ENCODE results near the gene ANKRD26.
"Not testable (repeated sequence)": the region's sequence is repeated elsewhere in the genome, so short reads cannot be mapped to it uniquely, and the experiment has no call there.

ANKRD26 gene

DNA sequence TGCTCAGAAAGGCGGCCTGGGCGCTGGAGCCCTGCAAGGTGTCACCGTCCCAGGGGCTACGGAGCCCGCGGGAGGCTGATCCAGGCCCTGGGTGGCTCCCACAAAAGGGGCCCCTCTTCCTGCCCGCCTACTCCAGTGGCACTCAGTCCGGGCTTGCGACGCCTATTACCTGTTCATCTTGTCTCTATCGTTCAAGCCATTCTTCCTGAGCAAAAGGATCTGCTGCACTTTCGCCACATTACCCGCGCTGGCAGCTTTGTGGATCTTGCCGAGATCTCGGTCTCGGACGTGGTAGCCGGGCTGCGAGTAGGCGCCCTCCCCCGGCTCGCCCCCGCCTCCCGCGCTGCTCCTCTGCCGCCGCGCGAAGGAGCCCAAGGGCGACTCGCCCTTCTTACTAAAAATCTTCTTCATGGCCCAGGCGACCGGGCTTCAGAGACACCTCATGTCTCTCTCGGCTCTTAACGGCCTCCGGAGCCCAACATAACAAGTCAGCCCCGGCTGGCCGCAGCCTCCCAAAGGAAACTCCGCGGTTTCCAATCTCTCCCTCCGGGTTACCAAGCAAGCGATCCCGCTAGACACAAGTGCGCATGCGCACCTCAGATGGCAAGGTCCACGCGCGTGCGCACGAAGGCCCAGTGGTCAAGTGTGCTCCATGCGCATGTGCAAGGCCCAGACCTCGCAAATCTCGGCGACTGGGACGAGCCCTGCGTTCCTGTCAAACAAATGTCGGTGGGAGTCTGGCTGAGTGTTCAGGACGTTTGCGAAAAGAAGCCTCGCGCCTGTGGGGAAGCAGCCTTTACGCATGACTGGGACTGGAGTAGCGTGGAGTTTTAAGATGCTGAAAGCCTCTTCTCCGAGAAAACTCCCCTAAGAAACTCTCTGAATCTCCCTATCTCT lies at the start of gene ANKRD26:
TSS of gene ANKRD26 (minus strand) at position 579 of the 897 bp plus-strand sequence. CDS start at position 411, 168 bp downstream.
- peak; percentile 92 for DNase-seq (ENCODE audit: low spot score)

DNA sequence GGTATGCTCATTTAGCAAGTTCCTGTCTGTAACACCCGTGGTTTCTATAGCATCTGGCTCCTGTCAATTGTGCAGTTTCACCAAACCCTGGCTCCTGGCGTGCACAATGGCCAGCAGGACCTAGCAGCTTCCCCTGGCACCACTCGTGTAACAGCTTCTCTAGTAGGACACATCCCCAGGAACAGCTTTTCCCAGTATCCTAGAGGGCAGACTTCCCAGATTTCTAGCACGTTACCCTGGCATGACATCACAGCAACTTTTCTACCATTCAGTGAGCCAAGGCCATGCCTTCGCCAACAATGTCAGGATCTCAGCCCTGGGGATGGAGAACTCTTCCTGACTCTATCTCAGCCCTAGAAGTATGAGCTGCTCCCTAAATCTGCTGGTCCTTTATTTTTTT lies 47.4 kb upstream of the ANKRD26 start:
- no peak for DNase-seq (ENCODE audit: low spot score)

DNA sequence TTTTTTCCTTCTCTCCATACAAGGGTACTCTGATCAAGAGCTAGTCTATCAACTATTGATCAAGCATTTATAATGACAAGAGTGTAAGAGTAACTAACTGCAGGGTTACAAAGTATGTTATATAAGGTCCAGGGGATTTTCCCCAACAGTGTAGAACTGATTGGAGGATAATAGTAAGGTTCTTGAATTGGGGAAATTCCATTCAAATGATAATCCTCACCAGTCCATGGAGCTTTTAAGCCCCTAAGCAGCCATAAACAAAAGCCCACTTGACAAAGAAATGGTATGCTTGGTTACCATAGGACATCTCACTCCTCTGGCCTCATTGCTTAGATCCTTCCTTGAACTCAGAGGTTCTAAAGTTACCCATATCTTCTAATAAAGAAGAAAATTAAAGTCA lies 45.6 kb upstream of the ANKRD26 start:
- DNase-seq (ENCODE audit: low spot score) = no peak

DNA sequence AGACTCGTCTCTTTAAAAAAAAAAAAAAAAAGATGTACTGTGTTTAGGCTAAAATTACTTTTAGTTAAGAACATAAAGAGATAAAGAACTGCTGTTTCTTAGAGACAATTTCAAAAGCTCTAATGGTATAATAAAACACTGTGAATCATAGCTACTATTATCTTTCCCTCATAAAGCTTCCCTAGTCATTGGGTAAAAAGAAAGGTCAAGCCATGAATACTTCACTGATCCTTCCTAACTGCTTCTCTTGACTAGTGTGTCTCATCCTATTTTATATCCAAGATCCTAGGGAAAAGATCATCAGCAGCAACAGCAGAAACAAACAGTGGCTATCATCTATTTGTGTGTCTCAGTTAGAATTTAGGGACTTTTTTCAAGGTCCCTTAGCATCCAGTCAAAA lies 43.4 kb upstream of the ANKRD26 start:
- DNase-seq (ENCODE audit: low spot score) = peak; percentile 24

GRCh38 chr10:27138277-27138676 lies 38.0 kb upstream of the ANKRD26 start:
- no peak for DNase-seq (ENCODE audit: low spot score)

- no peak for DNase-seq (ENCODE audit: low spot score)
Observed at GRCh38 chr10:27134371-27134770, 34.1 kb upstream of the ANKRD26 start.

DNA sequence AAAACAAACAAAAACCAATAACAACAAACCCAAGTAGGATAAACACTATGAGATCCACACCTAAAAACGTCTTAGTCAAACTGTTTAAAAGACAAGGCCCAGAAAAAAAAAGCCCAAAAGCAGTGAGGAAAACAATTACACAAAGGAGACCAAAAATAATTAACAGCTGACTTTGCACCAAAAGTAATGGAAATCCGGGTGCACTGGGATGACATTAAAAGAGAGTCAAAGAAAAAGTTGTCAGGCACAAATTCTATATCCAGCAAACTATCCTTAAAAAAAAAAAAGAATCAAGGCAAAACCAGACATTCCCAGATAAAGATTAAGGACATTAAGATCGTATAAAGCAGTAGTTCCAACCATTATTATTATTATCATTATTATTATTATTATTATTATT lies 7.9 kb upstream of the ANKRD26 start:
- no peak for DNase-seq (ENCODE audit: low spot score)

DNA sequence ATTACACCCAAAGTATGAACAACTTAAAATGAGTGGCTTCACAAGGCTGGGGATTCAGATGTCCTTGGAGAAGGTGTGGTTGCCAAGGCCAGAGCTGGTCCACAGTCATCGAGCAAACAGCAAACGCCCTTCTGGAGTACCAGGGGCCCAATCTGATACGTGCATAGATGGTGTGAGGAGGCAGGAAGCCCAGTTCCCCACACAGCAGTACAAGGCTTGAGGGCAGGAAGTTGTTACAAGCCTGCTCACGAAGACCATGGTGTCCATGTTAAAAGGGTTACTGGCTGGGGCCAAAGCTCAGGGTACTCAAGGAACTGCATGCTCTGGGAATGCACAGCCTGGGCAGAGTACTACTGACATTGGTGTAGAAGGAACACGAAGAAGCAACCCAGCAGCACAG lies 4.6 kb upstream of the ANKRD26 start:
- no peak for DNase-seq (ENCODE audit: low spot score)

DNA sequence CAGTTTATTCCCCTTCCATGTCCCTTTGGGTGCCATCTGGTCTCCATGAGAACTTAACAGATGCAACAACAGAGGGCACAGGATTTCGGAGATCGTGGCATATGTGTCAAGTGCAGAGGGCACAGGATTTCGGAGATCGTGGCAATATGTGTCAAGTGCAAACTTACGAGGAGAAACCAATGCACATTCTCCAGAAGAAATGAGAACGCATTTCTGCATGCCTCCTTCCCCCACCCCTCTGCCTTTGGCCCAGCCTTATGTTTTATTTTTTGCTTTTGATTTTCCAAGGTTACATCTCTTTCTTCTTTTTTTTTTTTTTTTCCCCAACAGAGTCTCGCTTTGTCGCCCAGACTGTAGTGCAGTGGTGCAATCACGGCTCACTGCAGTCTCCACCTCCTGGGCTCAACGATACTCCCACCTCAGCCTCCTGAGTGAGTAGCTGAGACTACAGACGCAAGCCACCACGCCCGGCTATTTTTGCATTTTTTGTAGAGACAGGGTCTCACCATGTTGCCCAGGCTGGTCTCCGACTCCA lies 586 bp upstream of the ANKRD26 start:
- no peak for DNase-seq (ENCODE audit: low spot score)

GRCh38 chr10:27099448-27099847 lies 846 bp downstream of the ANKRD26 start:
- DNase-seq (ENCODE audit: low spot score) = no peak

DNA sequence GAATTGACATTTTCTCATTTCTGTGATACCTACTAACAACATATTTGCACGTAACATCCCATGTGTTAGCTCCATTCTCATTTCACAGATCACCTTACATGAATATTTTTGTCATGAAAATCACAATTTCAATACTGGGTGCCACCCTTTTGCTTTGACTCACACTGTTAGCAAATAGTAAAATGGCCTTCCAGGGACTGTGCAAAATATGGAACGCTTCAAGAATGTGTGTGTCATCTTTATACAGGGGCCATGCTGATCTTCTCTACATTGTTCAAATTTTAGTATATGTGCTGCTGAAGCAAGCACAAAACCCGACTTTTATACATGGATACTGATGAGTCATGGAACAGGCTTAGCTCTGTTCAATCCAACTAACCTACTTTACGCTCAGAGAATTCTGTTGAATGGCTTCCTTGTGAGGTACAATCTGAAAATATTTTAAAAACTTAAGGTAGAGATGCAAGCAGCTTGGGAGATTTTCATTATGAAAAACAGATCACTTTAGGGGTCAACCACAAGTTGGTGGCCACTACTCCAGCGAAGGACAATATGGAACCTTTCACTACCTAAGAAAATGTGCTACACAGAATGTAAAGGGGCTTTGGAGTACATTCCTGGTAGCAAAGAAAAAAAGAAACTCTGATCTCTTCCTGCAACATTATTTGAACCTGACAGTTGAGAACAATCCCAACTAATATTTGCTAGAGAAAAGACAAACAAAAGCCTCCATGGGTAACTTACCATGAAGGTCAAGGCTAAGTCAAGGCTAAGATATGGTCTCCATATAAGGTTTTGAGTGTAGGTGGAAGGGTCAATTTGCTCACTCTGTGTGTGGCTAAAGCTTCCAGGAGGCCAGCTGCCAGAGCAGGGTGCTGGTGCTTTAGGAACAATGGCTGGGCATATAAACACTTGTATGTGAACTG lies 11.9 kb downstream of the ANKRD26 start:
- DNase-seq (ENCODE audit: low spot score) = peak; percentile 11

DNA sequence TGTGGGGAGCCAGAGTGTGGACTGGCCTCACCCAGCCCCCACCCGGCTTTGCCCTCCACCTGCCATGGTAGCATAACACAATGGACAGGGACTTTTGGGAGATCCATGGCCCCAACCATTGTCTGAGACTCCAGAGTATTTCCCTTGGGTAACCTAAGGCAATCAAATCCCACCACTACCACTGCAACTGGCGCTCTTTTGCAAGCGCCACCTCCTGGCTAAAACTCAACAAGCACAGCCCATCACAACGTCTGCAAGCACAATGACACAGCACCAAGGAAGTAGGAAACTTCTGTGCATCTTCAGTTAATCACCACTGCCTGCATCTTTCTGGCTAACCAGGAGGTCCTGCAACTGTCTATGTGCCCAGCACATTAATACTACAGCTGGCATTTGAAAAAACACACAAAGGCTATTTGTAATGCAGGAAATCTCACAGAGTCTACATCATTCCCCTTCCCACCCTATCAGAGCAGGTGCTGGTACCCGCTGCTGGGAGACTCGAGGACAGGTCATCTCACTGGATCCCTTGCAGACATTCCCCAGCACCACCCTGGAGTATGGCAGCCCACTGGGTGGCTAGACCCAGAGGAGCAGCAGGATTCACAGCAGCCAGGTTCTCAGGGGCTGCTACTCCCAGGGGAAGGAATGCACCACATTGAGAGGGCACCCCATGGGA lies 27.7 kb downstream of the ANKRD26 start:
- no peak for DNase-seq (ENCODE audit: low spot score)

GRCh38 chr10:27068217-27068891 lies 31.9 kb downstream of the ANKRD26 start:
- DNase-seq (ENCODE audit: low spot score) = no peak

DNA sequence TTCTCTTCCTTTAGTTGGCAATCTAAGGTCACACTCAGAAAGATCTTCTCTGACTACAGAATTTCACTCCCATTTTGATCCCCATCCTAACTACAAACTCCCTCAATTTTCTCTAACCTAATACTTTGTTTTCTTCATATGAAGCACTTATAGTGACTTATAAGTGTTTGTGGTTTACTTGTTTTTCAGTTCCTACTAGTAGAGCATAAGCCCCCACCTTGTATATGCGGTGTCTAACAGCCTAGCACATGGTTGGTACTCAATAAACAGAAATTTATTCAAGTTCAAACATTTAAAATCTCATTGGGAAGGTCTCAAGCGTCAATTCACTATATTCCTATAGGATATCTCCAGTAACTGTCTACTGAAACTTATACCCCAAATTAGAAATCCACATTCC lies 35.2 kb downstream of the ANKRD26 start:
- no peak for DNase-seq (ENCODE audit: low spot score)

DNA sequence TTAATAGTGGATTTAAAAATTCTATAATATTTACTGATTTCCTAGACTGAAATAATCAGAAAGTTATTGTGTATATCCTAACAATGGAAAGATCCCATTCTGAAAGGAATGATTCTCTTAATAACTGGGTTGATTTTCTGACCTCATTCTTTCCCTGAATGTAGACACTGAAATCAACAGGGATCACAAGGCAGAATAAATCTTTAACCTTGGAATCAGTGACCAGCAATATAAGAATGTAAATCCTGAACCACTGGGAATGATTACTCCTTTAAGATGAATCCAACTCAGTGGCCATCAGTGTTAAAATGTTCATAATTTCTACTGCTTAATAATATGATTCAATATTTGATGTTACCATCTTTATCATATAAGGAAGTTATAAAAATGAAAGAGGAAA lies 47.6 kb downstream of the ANKRD26 start:
- no peak for DNase-seq (ENCODE audit: low spot score)

- DNase-seq (ENCODE audit: low spot score) = not testable (repeated sequence)
Observed at GRCh38 chr10:27045247-27045646, 55.0 kb downstream of the ANKRD26 start.

- DNase-seq (ENCODE audit: low spot score) = no peak
Observed at GRCh38 chr10:27041196-27041595, 59.1 kb downstream of the ANKRD26 start.

DNA sequence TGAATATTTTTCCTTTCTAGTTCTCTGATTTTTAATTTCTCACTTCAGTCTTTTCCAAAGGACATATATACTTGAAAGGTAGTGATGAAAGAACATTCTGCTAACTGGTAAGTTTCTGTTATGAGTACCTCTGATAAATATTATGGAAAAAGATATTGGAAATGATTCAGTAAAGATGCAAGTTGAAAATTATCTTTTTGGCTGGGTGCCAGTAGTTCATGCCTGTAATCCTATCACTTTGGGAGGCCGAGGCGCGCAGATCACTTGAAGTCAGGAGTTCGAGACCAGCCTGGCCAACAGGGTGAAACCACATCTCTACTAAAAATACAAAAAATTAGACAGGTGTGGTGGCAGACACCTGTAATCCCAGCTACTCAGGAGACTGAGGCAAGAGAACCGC lies 62.1 kb downstream of the ANKRD26 start:
- no peak for DNase-seq (ENCODE audit: low spot score)

DNA sequence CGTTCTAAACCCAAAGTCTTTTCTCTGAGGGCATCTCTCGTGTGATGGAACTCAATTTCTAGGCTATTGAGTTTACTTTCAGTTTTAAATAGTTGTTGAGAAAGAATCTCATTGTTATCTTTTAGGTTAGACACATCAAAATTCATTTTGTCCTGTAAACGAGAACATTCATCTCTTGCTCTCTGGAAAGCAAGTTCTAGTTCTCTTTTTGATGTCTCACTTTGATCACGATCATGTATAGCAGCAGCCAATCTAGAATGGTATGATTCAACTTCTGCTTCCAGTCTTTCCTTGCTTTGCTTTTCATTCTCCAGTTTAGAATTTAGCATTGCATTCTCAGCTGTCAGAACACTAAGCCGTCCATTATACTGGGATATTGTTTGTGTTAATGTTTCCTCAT lies 65.1 kb downstream of the ANKRD26 start:
- DNase-seq (ENCODE audit: low spot score) = no peak

GRCh38 chr10:27030060-27030459 lies 70.2 kb downstream of the ANKRD26 start:
- no peak for DNase-seq (ENCODE audit: low spot score)

DNA sequence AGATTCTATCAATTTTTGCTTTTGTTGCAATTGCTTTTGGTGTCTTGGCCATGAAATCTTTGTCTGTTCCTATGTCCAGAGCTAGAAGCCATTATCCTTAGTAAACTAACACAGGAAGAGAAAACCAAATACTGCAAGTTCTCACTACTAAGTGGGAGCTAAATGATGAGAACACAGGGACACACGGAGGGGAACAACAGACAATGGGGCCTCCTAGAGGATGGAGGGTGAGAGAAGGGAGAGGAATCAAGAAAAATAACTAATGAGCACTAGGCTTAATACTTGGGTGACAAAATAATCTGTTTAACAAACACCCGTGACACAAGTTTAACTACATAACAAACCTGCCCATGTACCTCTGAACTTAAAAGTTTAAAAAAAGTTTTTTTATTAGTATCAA lies 78.2 kb downstream of the ANKRD26 start:
- DNase-seq (ENCODE audit: low spot score) = no peak
